Pancreas (tissue), 10 donors: ENCODE data around the gene PLXDC1. TPM values are rescaled to one million over a fixed set of nuclear protein-coding genes. Genes with fewer than 3 reads are reported as not detected.

Source experiments
- ATAC-seq, 4 donors: fragments of 200-7000 bp; cut with Tn5 transposase; one replicate each; pipeline versions ENCODE4 v1.8.0 to v1.9.1; 2020; ENCODE audit warnings: mild to moderate bottlenecking in 4 of 4, moderate library complexity in 4 of 4
- DNase-seq, 6 donors: peaks; one replicate each; pipeline ENCODE4 v3.0.0-alpha.2; 2020
- FAIRE-seq: peaks from 2 replicates; lab custom pipeline; 2012; peaks lifted over from hg19 to GRCh38; lab: Jason Lieb, UNC
- H3K27ac ChIP-seq, 4 donors: fragments of 200-600 bp; sonication (generic); 1 replicate in 3 of 4; 2 replicates in 1 of 4; pipeline versions ENCODE4 v1.5.0 to v1.8.0; 2020
- H3K27me3 ChIP-seq, 4 donors: fragments of 200-600 bp; one replicate each; pipeline ENCODE4 v1.8.0; 2021
- H3K36me3 ChIP-seq, 3 donors: fragments of 200-600 bp; sonication (generic) in 1 of 3; one replicate each; pipeline versions ENCODE4 v1.5.0 to v1.8.0; 2020 to 2021
- H3K4me1 ChIP-seq, 3 donors: fragments of 200-600 bp; one replicate each; pipeline ENCODE4 v1.8.0; 2021
- H3K4me3 ChIP-seq, 4 donors: fragments of 200-600 bp; sonication (generic) in 2 of 4; one replicate each; pipeline versions ENCODE4 v1.5.0 to v1.8.0; 2020 to 2021
- H3K9me3 ChIP-seq, 4 donors: fragments of 200-600 bp; one replicate each; pipeline ENCODE4 v1.8.0; 2021
- WGBS, 2 donors: extraction: QIAGEN DNeasy Blood & Tissue Kit; methylation state at CpG; one replicate each; pipeline ENCODE4 v1.1.7; 2013; 5-methylcytosine and 5-hydroxymethylcytosine counted together
- intact Hi-C, 3 donors: fragments of 100-400 bp; cut with DNase I; formaldehyde crosslinking; loops; one replicate each; pipeline versions ENCODE4 v1.11.1 to v1.14.2; 2022
- polyA plus RNA-seq, 2 donors: library from polyadenylated mRNA; stranded (reverse); fragments of 200-250 nt; gene quantifications; one replicate each; pipeline ENCODE4 v1.2.3, GENCODE V29; 2013
- total RNA-seq, 6 donors: library from RNA; stranded (reverse); fragmentation: NEBNext Ultra II Directional in 4 of 6; extraction: Animal tissue kit (Norgen Biotek cat#: 25700) in 4 of 6; gene quantifications; one replicate each; pipeline versions ENCODE4 v1.2.1 to v1.2.4, GENCODE V29; 2021 to 2023
- TF ChIP-seq, protein P1 (sequence below), 4 donors: fragments of 200-600 bp; sonication (generic) in 3 of 4; IDR thresholded peaks; one replicate each; pipeline versions ENCODE4 v1.5.0 to v1.8.0; 2021; ENCODE audit warnings: antibody characterized with exemption in 4 of 4
- donor health status: healthy with polysubstance abuse.
- donor health status: DM: no; HTN: no; CAD: no; lungs with moderate emphysema.
- donor health status: DM: no; HTN: no; CAD: no.
- donor health status: control.
- donor health status: control.
- donor health status: Bipolar disorder and iron deficiency.
- donor health status: DM: yes; HTN: yes; CAD: no.
- donor health status: DM: no; HTN: no; CAD: no.
- donor health status: DM: no; HTN: no; CAD: no.
- donor health status: DM: yes; HTN: yes; CAD: no.

Gene PLXDC1
- total and polyA plus RNA-seq, 8 donors: 0.88 to 5.6 (median 1.9) TPM

DNA sequence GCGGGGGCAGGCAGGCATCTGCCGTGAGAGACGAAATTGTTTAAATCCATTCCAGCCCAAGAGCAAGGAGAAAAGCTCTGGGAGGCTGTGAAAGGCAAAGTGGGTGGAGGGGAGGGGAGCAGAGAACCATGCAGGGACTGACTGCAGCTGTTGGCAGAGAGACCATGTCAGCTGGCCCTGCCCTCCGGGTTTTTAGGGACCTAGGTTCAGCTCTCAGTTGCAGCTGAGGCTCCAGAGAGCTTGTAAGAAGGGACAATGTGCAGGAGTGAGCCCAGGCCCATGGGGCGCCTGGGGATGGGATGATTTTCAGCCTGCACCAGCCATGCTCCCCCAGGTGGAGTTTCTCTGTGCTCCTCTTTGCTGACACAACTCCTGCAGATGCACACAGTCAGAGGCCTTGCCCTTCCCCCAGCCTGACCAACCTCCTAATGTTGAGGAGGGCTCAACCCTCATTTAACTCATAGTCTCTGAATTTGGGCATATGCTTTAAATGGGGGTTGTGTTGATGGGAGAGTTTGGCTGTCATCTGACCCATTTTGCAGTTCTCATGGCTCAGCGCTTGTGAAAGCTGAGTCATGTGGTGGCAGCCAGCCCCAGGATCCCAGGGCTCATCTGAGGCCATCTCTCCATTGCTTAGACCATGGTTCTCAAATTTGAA is 70.9 kb downstream of the PLXDC1 start:
- Histone ChIP-seq H3K4me3 (no peak overlapping the region), H3K27ac (no peak overlapping the region), H3K9me3 (no peaks in the 10 kb centered on the region), H3K36me3 (no peaks in the 10 kb centered on the region), H3K27me3 (no peaks in the 10 kb centered on the region), H3K4me1 (no peaks in the 10 kb centered on the region)
- DNase-seq (no peak), ATAC-seq (peak in 1 of 4 donors; percentile 42), FAIRE-seq (no peak)
- TF ChIP-seq, protein P1, sequence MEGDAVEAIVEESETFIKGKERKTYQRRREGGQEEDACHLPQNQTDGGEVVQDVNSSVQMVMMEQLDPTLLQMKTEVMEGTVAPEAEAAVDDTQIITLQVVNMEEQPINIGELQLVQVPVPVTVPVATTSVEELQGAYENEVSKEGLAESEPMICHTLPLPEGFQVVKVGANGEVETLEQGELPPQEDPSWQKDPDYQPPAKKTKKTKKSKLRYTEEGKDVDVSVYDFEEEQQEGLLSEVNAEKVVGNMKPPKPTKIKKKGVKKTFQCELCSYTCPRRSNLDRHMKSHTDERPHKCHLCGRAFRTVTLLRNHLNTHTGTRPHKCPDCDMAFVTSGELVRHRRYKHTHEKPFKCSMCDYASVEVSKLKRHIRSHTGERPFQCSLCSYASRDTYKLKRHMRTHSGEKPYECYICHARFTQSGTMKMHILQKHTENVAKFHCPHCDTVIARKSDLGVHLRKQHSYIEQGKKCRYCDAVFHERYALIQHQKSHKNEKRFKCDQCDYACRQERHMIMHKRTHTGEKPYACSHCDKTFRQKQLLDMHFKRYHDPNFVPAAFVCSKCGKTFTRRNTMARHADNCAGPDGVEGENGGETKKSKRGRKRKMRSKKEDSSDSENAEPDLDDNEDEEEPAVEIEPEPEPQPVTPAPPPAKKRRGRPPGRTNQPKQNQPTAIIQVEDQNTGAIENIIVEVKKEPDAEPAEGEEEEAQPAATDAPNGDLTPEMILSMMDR (IDR thresholded peaks at IDR 0.05): no peak
- 74 to 75% methylated on average over 6 of the region's 6 CpGs for WGBS, 2 donors
- intact Hi-C loops: no loop called here

DNA sequence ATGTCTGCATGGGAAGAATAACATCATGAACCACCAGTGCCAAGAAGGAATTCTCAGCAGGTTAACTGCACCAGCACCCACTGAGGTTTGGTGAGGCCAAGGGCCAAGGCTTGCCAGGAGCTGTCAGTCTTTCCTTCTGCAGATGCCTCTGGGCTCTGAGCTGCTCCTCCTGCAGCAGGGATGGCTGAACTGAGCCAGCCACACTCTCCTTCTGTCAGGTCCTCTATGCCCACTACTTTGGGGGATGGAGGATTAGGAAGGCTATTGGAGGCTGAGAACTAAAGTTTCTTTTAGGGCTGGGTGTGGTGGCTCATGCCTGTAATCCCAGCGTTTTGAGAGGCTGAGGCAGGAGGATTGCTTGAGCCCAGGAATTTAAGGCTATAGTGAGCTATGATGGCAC is 71.6 kb downstream of the PLXDC1 start:
- no peak for DNase-seq
- no peaks in the 10 kb centered on the region for H3K4me1 ChIP-seq
- H3K4me3 ChIP-seq: no peak overlapping the region
- no peak overlapping the region for H3K27ac ChIP-seq
- intact Hi-C loops: loop anchor here in 1 of 3 donors (10.0 kb wide), 1 partner anchor 75 kb away; no protein-coding TSS in a partner anchor
- TF ChIP-seq, protein P1 (IDR thresholded peaks at IDR 0.05): no peak
- ATAC-seq: no peak
- H3K27me3 ChIP-seq: no peaks in the 10 kb centered on the region
- 73 to 75% methylated on average over 1 of the region's 1 CpG for WGBS, 2 donors
- FAIRE-seq: no peak
- no peaks in the 10 kb centered on the region for H3K9me3 ChIP-seq
- H3K36me3 ChIP-seq: no peaks in the 10 kb centered on the region

DNA sequence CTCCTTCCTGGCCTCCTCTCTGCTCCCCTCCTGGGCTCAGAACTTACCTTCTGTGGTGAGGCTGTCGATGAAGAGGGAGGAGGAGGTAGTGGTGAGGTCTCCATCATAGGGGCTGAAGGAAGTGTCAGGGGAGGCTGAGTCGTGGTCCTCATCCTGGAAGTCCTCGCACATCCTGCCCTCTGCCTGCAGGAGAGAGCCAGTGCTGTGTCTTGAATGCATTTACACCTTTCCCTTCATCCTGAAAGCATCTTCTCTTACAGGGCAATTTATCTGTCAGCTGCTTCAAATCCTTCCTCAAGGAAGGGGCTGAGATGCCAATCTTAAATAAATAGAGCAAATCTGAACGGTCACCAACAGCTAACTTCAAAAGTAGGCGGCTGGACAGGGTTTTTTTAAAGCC is 73.6 kb downstream of the PLXDC1 start:
- Histone ChIP-seq H3K27ac (no peak overlapping the region), H3K36me3 (no peaks in the 10 kb centered on the region), H3K9me3 (no peaks in the 10 kb centered on the region), H3K27me3 (no peaks in the 10 kb centered on the region), H3K4me3 (no peak overlapping the region), H3K4me1 (no peaks in the 10 kb centered on the region)
- 69 to 78% methylated on average over 5 of the region's 5 CpGs for WGBS, 2 donors
- TF ChIP-seq, protein P1 (IDR thresholded peaks at IDR 0.05): no peak
- FAIRE-seq: no peak
- intact Hi-C loops: loop anchor here in 1 of 3 donors (10.0 kb wide), 1 partner anchor 73 kb away; no protein-coding TSS in a partner anchor
- DNase-seq: no peak
- ATAC-seq: no peak

DNA sequence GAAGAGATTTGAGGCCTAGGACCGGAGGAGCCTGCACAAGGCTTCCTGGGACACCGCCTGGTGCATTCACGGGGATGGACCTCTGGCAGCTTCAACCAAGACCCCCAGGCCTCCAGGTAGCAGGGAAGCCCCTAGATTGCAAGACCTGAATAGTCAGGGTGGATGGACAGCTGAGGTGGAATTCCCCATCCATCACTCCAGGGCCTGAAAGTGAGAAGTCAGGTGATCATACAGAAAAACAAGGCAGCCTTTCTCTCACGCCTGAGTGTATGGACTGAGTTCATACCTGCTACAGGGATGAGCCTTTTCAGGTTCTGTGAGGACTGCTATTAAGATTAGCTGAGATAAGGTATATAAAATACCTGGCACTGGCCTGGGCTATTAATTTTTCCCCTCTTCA is 74.2 kb downstream of the PLXDC1 start:
- intact Hi-C loops: loop anchor here in 1 of 3 donors (10.0 kb wide), 1 partner anchor 72 kb away; no protein-coding TSS in a partner anchor
- H3K4me1 ChIP-seq: no peaks in the 10 kb centered on the region
- no peaks in the 10 kb centered on the region for H3K27me3 ChIP-seq
- no peaks in the 10 kb centered on the region for H3K9me3 ChIP-seq
- no peak for DNase-seq
- H3K4me3 ChIP-seq: no peak overlapping the region
- no peak for ATAC-seq
- no peak overlapping the region for H3K27ac ChIP-seq
- TF ChIP-seq, protein P1 (IDR thresholded peaks at IDR 0.05): no peak
- no peaks in the 10 kb centered on the region for H3K36me3 ChIP-seq
- WGBS, 2 donors: 91 to 95% methylated on average over 4 of the region's 4 CpGs
- no peak for FAIRE-seq

DNA sequence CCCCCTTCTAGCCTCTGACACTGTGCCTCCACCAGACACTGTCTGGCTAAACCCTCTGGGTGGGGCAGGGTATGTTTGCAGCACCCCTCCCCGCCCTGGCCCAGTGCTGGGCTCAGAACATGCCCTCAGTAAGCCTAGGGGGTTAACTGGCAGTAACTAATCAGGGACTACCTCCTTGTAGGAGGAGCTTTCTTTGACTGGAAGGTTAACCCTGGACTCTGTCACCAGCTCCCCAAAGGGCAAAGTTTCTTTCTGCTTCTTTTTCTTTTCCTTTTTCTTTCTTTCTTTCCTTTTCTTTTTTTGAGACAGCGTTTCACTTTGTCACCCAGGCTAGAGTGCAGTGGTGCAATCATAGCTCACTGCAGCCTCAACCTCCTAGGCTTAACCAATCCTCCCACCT is 76.8 kb downstream of the PLXDC1 start:
- FAIRE-seq (no peak), ATAC-seq (no peak), DNase-seq (no peak)
- Histone ChIP-seq H3K4me1 (no peaks in the 10 kb centered on the region), H3K4me3 (no peak overlapping the region), H3K27ac (no peak overlapping the region), H3K9me3 (no peaks in the 10 kb centered on the region), H3K36me3 (no peaks in the 10 kb centered on the region), H3K27me3 (no peaks in the 10 kb centered on the region)
- TF ChIP-seq, protein P1 (IDR thresholded peaks at IDR 0.05): no peak
- WGBS, 2 donors: 85 to 90% methylated on average over 2 of the region's 2 CpGs
- intact Hi-C loops: loop anchor here in 1 of 3 donors (10.0 kb wide), 1 partner anchor 70 kb away; no protein-coding TSS in a partner anchor
